ENCODE data around the gene NR1H4.
"Not testable (repeated sequence)": the region's sequence is repeated elsewhere in the genome, so short reads cannot be mapped to it uniquely, and the experiment has no call there.

NR1H4 gene

GRCh38 chr12:100520048-100520769 is 46.5 kb downstream of the NR1H4 start:
- DNase-seq = no peak

DNA sequence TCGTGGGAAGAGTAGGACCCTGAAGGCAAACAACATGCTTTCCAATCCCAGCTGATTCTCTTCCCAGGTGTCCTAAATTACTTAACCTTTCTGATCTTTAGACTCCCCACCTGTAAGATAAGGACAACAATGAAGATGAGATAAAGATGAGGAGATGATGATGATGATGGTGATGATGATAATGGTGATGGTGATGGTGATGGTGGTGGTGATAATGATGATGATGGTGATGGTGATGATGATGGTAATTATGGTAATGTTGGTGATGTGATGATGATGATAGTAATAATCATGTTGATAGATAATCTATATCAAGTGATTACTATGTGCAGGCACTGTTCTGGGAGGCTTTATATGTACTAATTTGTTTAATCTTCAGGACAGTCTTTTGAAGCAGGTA is 48.3 kb downstream of the NR1H4 start:
- DNase-seq = no peak

DNA sequence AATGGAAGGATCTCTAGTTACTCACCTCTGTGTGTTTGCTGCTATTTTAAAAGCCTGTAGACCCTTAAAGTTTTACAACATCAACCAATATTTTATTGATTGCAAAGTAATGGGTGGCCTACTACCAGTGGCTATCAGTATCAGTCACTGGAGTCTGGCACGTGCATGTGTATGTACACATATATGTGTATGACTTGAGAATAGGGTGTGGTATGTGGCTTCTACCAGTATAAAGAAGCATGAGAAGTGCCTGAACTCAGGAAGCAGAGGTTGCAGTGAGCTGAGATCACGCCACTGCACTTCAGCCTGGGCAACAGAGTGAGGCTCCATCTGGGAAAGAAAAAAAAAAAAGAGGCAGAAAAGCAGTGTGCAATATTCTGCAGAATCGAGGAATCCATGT is 54.4 kb downstream of the NR1H4 start:
- DNase-seq = no peak

DNA sequence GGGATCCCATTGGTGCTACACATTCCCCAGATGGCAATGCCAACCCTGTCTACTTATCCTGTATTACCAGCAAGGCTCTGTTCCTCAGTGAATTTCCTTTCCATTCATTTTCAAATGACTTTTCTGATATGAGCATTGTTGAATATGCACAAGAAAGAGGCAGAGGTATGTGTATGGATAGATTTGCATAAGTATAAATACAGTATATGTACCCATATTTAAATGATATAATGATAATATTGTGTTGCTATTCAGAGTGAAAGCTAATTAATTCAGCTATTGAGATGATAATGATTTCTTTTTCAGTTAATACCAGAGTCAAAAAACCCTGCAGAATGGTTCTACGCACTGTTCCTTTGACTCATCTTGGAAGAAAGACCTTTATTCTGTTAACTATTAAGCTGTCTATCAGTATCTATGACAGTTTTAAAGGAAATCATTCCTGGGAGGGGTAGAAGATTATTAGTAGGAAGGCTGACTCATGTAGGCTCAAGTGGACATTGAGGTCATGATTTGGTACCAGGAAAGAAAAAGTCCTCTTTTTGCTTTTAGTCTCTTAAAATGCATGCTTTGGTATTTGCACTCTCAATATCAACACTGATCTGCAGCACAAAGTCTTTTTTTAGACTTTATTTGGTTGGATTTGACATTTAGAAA is 54.9 kb downstream of the NR1H4 start:
- DNase-seq = no peak

- DNase-seq = no peak
Observed at GRCh38 chr12:100529756-100530350, 56.2 kb downstream of the NR1H4 start.

- no peak for DNase-seq
Observed at GRCh38 chr12:100533376-100533775, 59.7 kb downstream of the NR1H4 start.

GRCh38 chr12:100534625-100535227 is 61.1 kb downstream of the NR1H4 start:
- DNase-seq = no peak

GRCh38 chr12:100539202-100539601 is 65.5 kb downstream of the NR1H4 start:
- no peak for DNase-seq

- DNase-seq = no peak
Observed at GRCh38 chr12:100544165-100544564, 70.5 kb downstream of the NR1H4 start.

DNA sequence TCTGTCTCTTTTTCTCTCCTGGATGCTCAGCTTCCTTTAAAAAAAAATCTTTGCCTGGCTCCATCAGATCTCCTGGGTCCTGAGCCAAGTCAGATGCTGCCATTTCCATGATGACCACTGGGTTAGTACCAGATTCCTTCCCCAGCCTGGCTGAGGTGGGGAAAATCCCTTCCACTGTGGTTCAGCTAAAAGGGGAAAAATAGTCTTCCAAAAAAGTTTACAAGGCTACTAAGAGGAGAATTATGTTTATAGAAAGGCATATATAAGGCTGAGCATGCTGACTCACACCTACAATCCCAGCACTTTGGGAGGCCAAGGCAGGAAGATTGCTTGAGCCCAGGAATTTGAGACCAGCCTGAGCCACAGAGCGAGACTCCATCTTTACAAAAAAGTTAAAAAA is 71.4 kb downstream of the NR1H4 start:
- DNase-seq = no peak

DNA sequence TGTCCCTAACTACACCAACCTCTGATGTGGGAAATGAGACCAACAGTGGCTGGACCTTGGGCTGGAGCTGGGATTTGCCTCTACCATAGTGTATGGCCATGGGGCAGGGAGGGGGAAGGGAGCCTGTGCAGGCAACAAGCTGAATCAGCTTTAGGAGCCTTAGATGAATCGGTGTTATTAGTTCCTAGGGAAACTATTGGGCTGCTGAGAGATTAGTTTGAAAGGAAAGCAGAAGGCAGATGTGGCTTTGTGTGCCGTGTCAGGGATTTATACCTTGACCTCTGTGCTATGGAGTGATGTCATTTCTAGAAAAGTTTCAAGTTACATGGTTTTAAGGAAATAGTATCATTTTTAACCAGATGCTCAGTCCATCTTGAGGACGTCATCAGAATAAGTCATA is 80.3 kb downstream of the NR1H4 start:
- DNase-seq = no peak

- DNase-seq = no peak
Observed at GRCh38 chr12:100554608-100555077, 81.0 kb downstream of the NR1H4 start.

- no peak for DNase-seq
Observed at GRCh38 chr12:100555722-100556121, 82.1 kb downstream of the NR1H4 start.

DNA sequence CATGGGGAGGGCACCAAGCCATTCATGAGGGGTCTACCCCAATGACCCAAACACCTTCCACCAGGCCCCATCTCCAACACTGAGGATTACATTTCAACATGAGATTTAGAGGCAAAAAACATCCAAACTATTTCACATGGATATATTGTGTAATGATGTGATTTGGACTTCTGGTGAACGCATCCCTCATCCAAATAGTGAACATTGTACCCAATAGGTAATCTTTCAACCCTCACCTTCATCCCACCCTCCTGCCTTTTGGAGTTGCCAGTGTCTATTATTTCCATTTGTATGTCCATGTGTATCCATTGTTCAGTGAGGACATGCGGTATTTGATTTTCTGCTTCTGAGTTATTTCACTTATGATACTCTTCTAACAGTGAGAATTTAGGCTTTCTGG is 83.7 kb downstream of the NR1H4 start:
- DNase-seq = no peak

DNA sequence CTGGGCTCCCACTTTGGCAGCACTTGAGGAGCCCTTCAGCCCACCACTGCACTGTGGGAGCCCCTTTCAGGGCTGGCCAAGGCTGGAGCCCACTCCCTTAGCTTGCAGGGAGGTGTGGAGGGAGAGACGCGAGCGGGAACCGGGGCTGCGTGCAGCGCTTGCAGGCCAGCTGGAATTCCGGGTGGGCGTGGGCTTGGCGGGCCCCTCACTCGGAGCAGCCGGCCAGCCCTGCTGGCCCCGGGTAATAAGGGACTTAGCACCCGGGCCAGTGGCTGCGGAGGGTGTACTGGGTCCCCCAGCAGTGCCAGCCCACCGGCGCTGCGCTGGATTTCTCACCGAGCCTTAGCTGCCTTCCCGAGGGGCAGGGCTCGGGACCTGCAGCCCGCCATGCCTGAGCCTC is 85.6 kb downstream of the NR1H4 start:
- DNase-seq = not testable (repeated sequence)

DNA sequence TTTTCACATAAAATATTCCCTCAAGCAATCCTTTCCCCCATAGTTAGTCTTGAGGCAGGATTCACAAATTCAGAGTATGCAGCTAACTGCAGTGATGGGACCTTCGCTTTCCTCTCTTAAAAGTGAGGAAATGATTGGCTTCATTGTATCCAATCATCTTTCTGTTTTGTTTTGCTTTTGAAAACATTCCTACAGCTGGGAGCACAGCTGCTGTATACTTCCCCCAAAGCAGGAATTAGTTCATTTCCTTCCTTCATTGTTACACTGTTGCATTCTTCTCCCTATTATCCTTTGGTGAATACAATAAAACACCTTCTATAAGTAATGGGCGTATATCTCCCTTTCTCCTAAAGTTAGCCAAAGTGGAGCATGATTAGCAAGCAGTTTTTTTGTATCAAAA is 90.4 kb downstream of the NR1H4 start:
- DNase-seq = no peak

GRCh38 chr12:100564905-100565467 is 91.3 kb downstream of the NR1H4 start:
- DNase-seq = no peak

- no peak for DNase-seq
Observed at GRCh38 chr12:100565987-100566545, 92.4 kb downstream of the NR1H4 start.

- no peak for DNase-seq
Observed at GRCh38 chr12:100566887-100567637, 93.4 kb downstream of the NR1H4 start.

- DNase-seq = no peak
Observed at GRCh38 chr12:100567945-100568344, 94.3 kb downstream of the NR1H4 start.

DNA sequence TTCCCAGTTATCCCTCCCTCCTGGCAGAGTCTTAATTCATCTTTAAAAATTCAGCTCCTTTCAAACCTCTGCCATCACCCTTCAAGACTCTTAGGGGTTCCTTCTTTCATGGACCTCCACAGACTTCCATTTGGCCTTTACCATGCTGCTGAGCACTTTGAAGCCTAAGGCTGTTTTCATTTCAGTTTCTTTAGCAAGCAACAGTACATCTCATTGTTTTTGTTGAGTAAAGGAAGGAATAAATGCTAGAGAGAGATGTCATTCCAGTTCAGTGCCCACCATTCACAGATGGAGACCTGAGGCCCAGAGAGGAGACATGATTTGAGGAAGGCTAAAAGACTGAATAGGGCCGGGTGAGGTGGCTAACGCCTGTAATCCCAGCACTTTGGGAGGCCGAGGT is 98.5 kb downstream of the NR1H4 start:
- no peak for DNase-seq
